Lung (tissue), 12 donors: Measurements from ENCODE around the gene RPRD2. TPM values are rescaled to one million over a fixed set of nuclear protein-coding genes. Genes with fewer than 3 reads are reported as not detected.

Experiments
- ATAC-seq: fragments of 200-7000 bp; cut with Tn5 transposase; one replicate; pipeline ENCODE4 v1.9.1; 2020; ENCODE audit warnings: moderate number of reproducible peaks; ENCODE audit not compliant: insufficient read depth, low FRiP score
- DNase-seq, 3 donors: peaks; one replicate each; pipeline ENCODE4 v3.0.0-alpha.2; 2013 to 2017
- H3K27ac ChIP-seq, 2 donors: one replicate each; pipeline ENCODE4 v1.5.1; 2013; ENCODE audit warnings: mild to moderate bottlenecking in 2 of 2, moderate library complexity in 2 of 2, control low read depth in 1 of 2, inconsistent platforms in 1 of 2, low read depth in 1 of 2, low read length in 1 of 2
- H3K27me3 ChIP-seq, 3 donors: one replicate each; pipeline ENCODE4 v1.5.1; 2013; ENCODE audit warnings: low read length in 2 of 3; ENCODE audit not compliant: control insufficient read depth in 3 of 3, insufficient read depth in 3 of 3
- H3K36me3 ChIP-seq, 4 donors: one replicate each; pipeline ENCODE4 v1.5.1; 2013; ENCODE audit warnings: low read length in 4 of 4, mild to moderate bottlenecking in 1 of 4, moderate library complexity in 1 of 4; ENCODE audit not compliant: control insufficient read depth in 4 of 4, insufficient read depth in 4 of 4
- H3K4me1 ChIP-seq, 5 donors: one replicate each; pipeline ENCODE4 v1.5.1; 2013; ENCODE audit warnings: low read length in 5 of 5, mild to moderate bottlenecking in 2 of 5, moderate library complexity in 1 of 5; ENCODE audit not compliant: control insufficient read depth in 5 of 5, insufficient read depth in 5 of 5
- H3K4me3 ChIP-seq: one replicate; pipeline ENCODE4 v1.5.1; 2013; ENCODE audit warnings: mild to moderate bottlenecking, control low read depth, moderate library complexity
- H3K9ac ChIP-seq, 2 donors: one replicate each; pipeline ENCODE4 v1.5.1; 2013; ENCODE audit warnings: low read length in 2 of 2, control low read depth in 1 of 2; ENCODE audit not compliant: insufficient read depth in 1 of 2
- H3K9me3 ChIP-seq, 4 donors: one replicate each; pipeline ENCODE4 v1.5.1; 2013; ENCODE audit warnings: low read length in 3 of 4, mild to moderate bottlenecking in 1 of 4, moderate library complexity in 1 of 4; ENCODE audit not compliant: control insufficient read depth in 4 of 4, insufficient read depth in 3 of 4
- CTCF ChIP-seq: IDR thresholded peaks from 2 replicates; pipeline ENCODE4 v1.5.1; 2012; ENCODE audit warnings: mild to moderate bottlenecking; ENCODE audit errors: control extremely low read depth, extremely low read depth
- WGBS, 2 donors: extraction: QIAGEN DNeasy Blood & Tissue Kit; methylation state at CpG; one replicate each; pipeline ENCODE4 v1.1.7; 2013; 5-methylcytosine and 5-hydroxymethylcytosine counted together
- polyA plus RNA-seq, 2 donors: library from polyadenylated mRNA; stranded (reverse); fragments of 200-250 nt; gene quantifications; one replicate each; pipeline ENCODE4 v1.2.1, GENCODE V29; 2013
- total RNA-seq, 2 donors: library from RNA; depleted of rRNA in 1 of 2; stranded (reverse); fragments of >200 nt in 1 of 2; gene quantifications; one replicate each; pipeline ENCODE4 v1.2.1, GENCODE V29; 2014 to 2021
- donor health status: control.
- donor health status: control.
- donor health status: Bipolar disorder and iron deficiency.
- donor health status: healthy.
- donor health status: DM: yes; HTN: yes; CAD: no.

The RPRD2 gene
- total and polyA plus RNA-seq, 4 donors, result 7.1 to 27.8 (median 14.7) TPM

GRCh38 chr1:150352866-150353265, 11.1 kb upstream of the RPRD2 start:
- H3K36me3 ChIP-seq, result peaks cover 4 to 25% (median 16%) of the 10 kb centered on the region in 4 donors
- ATAC-seq (no peak), DNase-seq (no peak)
- no peak for TF ChIP-seq CTCF
- H3K4me3 ChIP-seq, result no peak overlapping the region
- H3K27ac ChIP-seq, result no peak overlapping the region
- H3K4me1 ChIP-seq, result no peaks in the 10 kb centered on the region
- 96 to 100% methylated on average over 4 of the region's 4 CpGs for WGBS, 2 donors
- no peak overlapping the region for H3K9ac ChIP-seq
- H3K27me3 ChIP-seq, result no peaks in the 10 kb centered on the region
- H3K9me3 ChIP-seq, result no peaks in the 10 kb centered on the region

GRCh38 chr1:150362721-150363425, 1.1 kb upstream of the RPRD2 start:
- no peak overlapping the region for H3K4me3 ChIP-seq
- peaks cover 0 to 12% (median 0%) of the 10 kb centered on the region in 5 donors for H3K4me1 ChIP-seq
- 39 to 62% methylated on average over 22 of the region's 22 CpGs for WGBS, 2 donors
- no peak for ATAC-seq
- H3K27me3 ChIP-seq, result no peaks in the 10 kb centered on the region
- no peak for TF ChIP-seq CTCF
- H3K36me3 ChIP-seq, result no peaks in the 10 kb centered on the region
- peak overlapping the region in 1 of 2 donors; percentile 91 for H3K9ac ChIP-seq
- H3K27ac ChIP-seq, result peak overlapping the region; percentile 43 to 87
- peak in 1 of 3 donors; percentile 32 for DNase-seq
- H3K9me3 ChIP-seq, result no peaks in the 10 kb centered on the region

- Histone ChIP-seq H3K9ac (peak overlapping the region; percentile 87 to 99), H3K36me3 (no peaks in the 10 kb centered on the region), H3K27me3 (no peaks in the 10 kb centered on the region), H3K4me3 (peak overlapping the region; percentile 55), H3K27ac (peak overlapping the region; percentile 94 to 97), H3K4me1 (peaks cover 0 to 12% (median 0%) of the 10 kb centered on the region in 5 donors), H3K9me3 (no peaks in the 10 kb centered on the region)
- DNase-seq (peak; percentile 80 to 84 (median 84)), ATAC-seq (peak; percentile 45)
- no peak for TF ChIP-seq CTCF
- WGBS, 2 donors, result 0% methylated on average over 50 of the region's 50 CpGs
These were observed 470 bp downstream of the RPRD2 start for GRCh38 chr1:150364231-150365003.
